Lower lobe of right lung (tissue), 2 donors: ENCODE data around the gene CNTD1. TPM values are rescaled to one million over a fixed set of nuclear protein-coding genes. Genes with fewer than 3 reads are reported as not detected.
A peak's percentile ranks its signal among the peaks of the same experiment; 100 is the strongest.
"Not testable (repeated sequence)": the region's sequence is repeated elsewhere in the genome, so short reads cannot be mapped to it uniquely, and the experiment has no call there.

ENCODE experiments used
- ATAC-seq, 2 donors: fragments of 200-7000 bp; cut with Tn5 transposase; one replicate each; pipeline ENCODE4 v1.9.1; 2020 to 2022; ENCODE audit warnings: mild to moderate bottlenecking in 2 of 2, moderate library complexity in 2 of 2
- DNase-seq: peaks from one replicate; pipeline ENCODE4 v3.0.0-alpha.2; 2020
- H3K27ac ChIP-seq: fragments of 200-600 bp; one replicate; pipeline ENCODE4 v1.8.0; 2022
- H3K27me3 ChIP-seq: fragments of 200-600 bp; one replicate; pipeline ENCODE4 v1.8.0; 2022; ENCODE audit warnings: low read depth
- H3K36me3 ChIP-seq: fragments of 200-600 bp; one replicate; pipeline ENCODE4 v1.8.0; 2022; ENCODE audit warnings: mild to moderate bottlenecking
- H3K4me1 ChIP-seq: fragments of 200-600 bp; one replicate; pipeline ENCODE4 v1.8.0; 2022
- H3K4me3 ChIP-seq: fragments of 200-600 bp; one replicate; pipeline ENCODE4 v1.8.0; 2022; ENCODE audit warnings: mild to moderate bottlenecking
- H3K9me3 ChIP-seq: fragments of 200-600 bp; one replicate; pipeline ENCODE4 v1.8.0; 2022
- CTCF ChIP-seq: fragments of 200-600 bp; IDR thresholded peaks from one replicate; pipeline ENCODE4 v1.8.0; 2022; ENCODE audit warnings: antibody characterized with exemption, mild to moderate bottlenecking
- intact Hi-C: fragments of 100-400 bp; cut with DNase I; formaldehyde crosslinking; loops from one replicate; pipeline ENCODE4 v1.11.0; 2022
- total RNA-seq: library from RNA; stranded (reverse); fragmentation: NEBNext Ultra II Directional; extraction: Animal tissue kit (Norgen Biotek cat#: 25700); gene quantifications from one replicate; pipeline ENCODE4 v1.2.1, GENCODE V29; 2021
- donor health status: DM: no; HTN: yes; CAD: no; lungs with severe emphysema.

The CNTD1 gene
- total RNA-seq, 1 donor from 2014 or later = 1.6 TPM

GRCh38 chr17:42759982-42760651 is 38.5 kb upstream of the CNTD1 start:
- Histone ChIP-seq H3K27me3 (peaks cover 15% of the 10 kb centered on the region), H3K27ac (peak overlapping the region; percentile 83), H3K4me3 (peak overlapping the region; percentile 68), H3K9me3 (no peaks in the 10 kb centered on the region), H3K36me3 (no peaks in the 10 kb centered on the region), H3K4me1 (peaks cover 19% of the 10 kb centered on the region)
- DNase-seq (no peak), ATAC-seq (no peak)
- no peak for TF ChIP-seq CTCF
- intact Hi-C loops = loop anchor here (5.0 kb wide), 1 partner anchor 38 kb away; no protein-coding TSS in a partner anchor

- intact Hi-C loops = loop anchor here (5.0 kb wide), 1 partner anchor 39 kb away; no protein-coding TSS in a partner anchor
- ATAC-seq (peak; percentile 51 to 57), DNase-seq (no peak)
- H3K9me3 ChIP-seq = no peaks in the 10 kb centered on the region
- TF ChIP-seq CTCF = no peak
- H3K4me3 ChIP-seq = peak within 1 kb of the TSS; percentile 68
- no peaks in the 10 kb centered on the region for H3K36me3 ChIP-seq
- peaks cover 19% of the 10 kb centered on the region for H3K4me1 ChIP-seq
- H3K27ac ChIP-seq = peak within 1 kb of the TSS; percentile 83
- H3K27me3 ChIP-seq = peaks cover 15% of the 10 kb centered on the region
These were observed 37.7 kb upstream of the CNTD1 start, which contains the start of gene RAMP2 for GRCh38 chr17:42760652-42761581. TSS of gene RAMP2 (plus strand) at chr17:42761227. CDS start at chr17:42761262, 35 bp downstream.

GRCh38 chr17:42761638-42762037 is 37.0 kb upstream of the CNTD1 start:
- Histone ChIP-seq H3K4me3 (peak overlapping the region; percentile 68), H3K36me3 (no peaks in the 10 kb centered on the region), H3K4me1 (peaks cover 19% of the 10 kb centered on the region), H3K27ac (peak overlapping the region; percentile 83), H3K9me3 (no peaks in the 10 kb centered on the region), H3K27me3 (peaks cover 15% of the 10 kb centered on the region)
- TF ChIP-seq CTCF = no peak
- no peak for ATAC-seq
- intact Hi-C loops = loop anchor here (5.0 kb wide), 1 partner anchor 39 kb away; no protein-coding TSS in a partner anchor
- DNase-seq = no peak

GRCh38 chr17:42766124-42766523 is 32.5 kb upstream of the CNTD1 start:
- H3K4me3 ChIP-seq = no peak overlapping the region
- ATAC-seq (no peak), DNase-seq (no peak)
- H3K4me1 ChIP-seq = peaks cover 6% of the 10 kb centered on the region
- intact Hi-C loops = no loop called here
- H3K27ac ChIP-seq = no peak overlapping the region
- H3K27me3 ChIP-seq = peaks cover 5% of the 10 kb centered on the region
- no peaks in the 10 kb centered on the region for H3K36me3 ChIP-seq
- no peaks in the 10 kb centered on the region for H3K9me3 ChIP-seq
- no peak for TF ChIP-seq CTCF

- Histone ChIP-seq H3K36me3 (no peaks in the 10 kb centered on the region), H3K9me3 (no peaks in the 10 kb centered on the region), H3K4me1 (peaks cover 13% of the 10 kb centered on the region), H3K27me3 (no peaks in the 10 kb centered on the region), H3K4me3 (no peak overlapping the region), H3K27ac (no peak overlapping the region)
- intact Hi-C loops = no loop called here
- no peak for ATAC-seq
- TF ChIP-seq CTCF = no peak
- DNase-seq = no peak
These were observed 31.1 kb upstream of the CNTD1 start for GRCh38 chr17:42767512-42767911.

GRCh38 chr17:42768006-42768405 is 30.7 kb upstream of the CNTD1 start:
- H3K36me3 ChIP-seq, intact Hi-C loops, H3K27me3 ChIP-seq, H3K27ac ChIP-seq, H3K4me3 ChIP-seq, H3K9me3 ChIP-seq, DNase-seq, ATAC-seq: not testable (repeated sequence)
- peaks cover 18% of the 10 kb centered on the region for H3K4me1 ChIP-seq

GRCh38 chr17:42769964-42770363 is 28.7 kb upstream of the CNTD1 start:
- H3K27me3 ChIP-seq, ATAC-seq, H3K36me3 ChIP-seq, H3K27ac ChIP-seq, intact Hi-C loops, DNase-seq, H3K9me3 ChIP-seq, H3K4me3 ChIP-seq: not testable (repeated sequence)
- H3K4me1 ChIP-seq = peaks cover 22% of the 10 kb centered on the region
